GM10248 (cell line): ENCODE measurements around the gene CNRIP1.
"Not testable (repeated sequence)": the region's sequence is repeated elsewhere in the genome, so short reads cannot be mapped to it uniquely, and the experiment has no call there.

Experiments used
- CTCF ChIA-PET: fragments of 300-600 bp; sonication (Branson Sonifier 250); formaldehyde crosslinking; extraction: SDS; loops from one replicate; lab custom pipeline; 2021; ENCODE audit warnings: antibody characterized with exemption; lab: Yijun Ruan, JAX
- POLR2A ChIA-PET: fragments of 350-650 bp; sonication (Branson Sonifier 250); formaldehyde crosslinking; extraction: SDS; loops from one replicate; lab custom pipeline; 2020; ENCODE audit warnings: antibody characterized with exemption; lab: Yijun Ruan, JAX
- DNase-seq: peaks from one replicate; pipeline ENCODE4 v3.0.0; 2012; ENCODE audit errors: extremely low spot score
- CTCF ChIP-seq: IDR thresholded peaks from 2 replicates; pipeline ENCODE4 v1.5.1; 2012; ENCODE audit warnings: mild to moderate bottlenecking, low read depth; ENCODE audit errors: extremely low read depth, missing control alignments, control extremely low read depth

Gene CNRIP1

GRCh38 chr2:68316111-68316510 lies 3.6 kb downstream of the CNRIP1 start:
- no peak for DNase-seq
- POLR2A ChIA-PET = no interaction called here
- TF ChIP-seq CTCF = no peak
- CTCF ChIA-PET = interaction anchor here (1.0 to 1.4 kb wide), 4 partner anchors 10 to 197 kb away, joined by 3 to 4 read pairs (median 4); no protein-coding TSS in a partner anchor

GRCh38 chr2:68311033-68311432 lies 8.7 kb downstream of the CNRIP1 start:
- POLR2A ChIA-PET = no interaction called here
- DNase-seq = no peak
- CTCF ChIA-PET = interaction anchor here (1.2 to 1.8 kb wide), 3 partner anchors 9 to 115 kb away, joined by 3 to 8 read pairs (median 3); partner anchors contain the start of gene CNRIP1
- no peak for TF ChIP-seq CTCF

GRCh38 chr2:68309426-68309825 lies 10.3 kb downstream of the CNRIP1 start:
- POLR2A ChIA-PET = no interaction called here
- no peak for DNase-seq
- CTCF ChIA-PET = interaction anchor here (1.0 to 2.6 kb wide), 9 partner anchors 10 to 113 kb away, joined by 3 to 8 read pairs (median 4); partner anchors contain the start of gene CNRIP1
- TF ChIP-seq CTCF = no peak

- not testable (repeated sequence) for DNase-seq
- ChIA-PET CTCF (interaction anchor here (1.3 to 3.9 kb wide), 4 partner anchors 11 to 138 kb away, joined by 3 to 24 read pairs (median 6); partner anchors contain the start of gene CNRIP1), POLR2A (interaction anchor here (0.7 kb wide), 1 partner anchor 19 kb away, joined by 3 read pairs; no protein-coding TSS in a partner anchor)
Measured at GRCh38 chr2:68303902-68304272, 15.9 kb downstream of the CNRIP1 start.

GRCh38 chr2:68303033-68303901 lies 16.5 kb downstream of the CNRIP1 start:
- no peak for DNase-seq
- no peak for TF ChIP-seq CTCF
- POLR2A ChIA-PET = interaction anchor here (0.7 kb wide), 1 partner anchor 19 kb away, joined by 3 read pairs; no protein-coding TSS in a partner anchor
- CTCF ChIA-PET = interaction anchor here (1.3 to 3.9 kb wide), 4 partner anchors 11 to 138 kb away, joined by 3 to 24 read pairs (median 6); partner anchors contain the start of gene CNRIP1

GRCh38 chr2:68302281-68302875 lies 17.4 kb downstream of the CNRIP1 start:
- ChIA-PET POLR2A (no interaction called here), CTCF (interaction anchor here (3.0 to 3.9 kb wide), 2 partner anchors 10 to 19 kb away, joined by 8 to 24 read pairs; no protein-coding TSS in a partner anchor)
- DNase-seq = no peak
- TF ChIP-seq CTCF = no peak
